Caki2 (cell line): ENCODE measurements around the gene RPS16. TPM values are rescaled to one million over a fixed set of nuclear protein-coding genes. Genes with fewer than 3 reads are reported as not detected.
A peak's percentile ranks its signal among the peaks of the same experiment; 100 is the strongest.
"Not testable (repeated sequence)": the region's sequence is repeated elsewhere in the genome, so short reads cannot be mapped to it uniquely, and the experiment has no call there.

Source experiments
- DNase-seq: peaks from one replicate; pipeline ENCODE4 v3.0.0-alpha.2; 2015; ENCODE audit warnings: low read depth
- in situ Hi-C: cut with HindIII; loops from 2 replicates; pipeline ENCODE4 v1.10.0; 2016; ENCODE audit warnings: low sequenced_read_pairs, low pct_unique_long_range_greater_than_20kb, mixed read lengths
- total RNA-seq: library from RNA; depleted of rRNA; stranded (reverse); fragments of >200 nt; shearing (Covaris generic); gene quantifications from 2 replicates; pipeline ENCODE4 v1.2.3, GENCODE V29; 2014; ENCODE audit warnings: low replicate concordance

Gene RPS16
- total RNA-seq, 1 experiment from 2014 or later: 151 TPM

- in situ Hi-C loops: no loop called here
- no peak for DNase-seq
Measured at GRCh38 chr19:39465956-39466747, 30.4 kb upstream of the RPS16 start.

DNA sequence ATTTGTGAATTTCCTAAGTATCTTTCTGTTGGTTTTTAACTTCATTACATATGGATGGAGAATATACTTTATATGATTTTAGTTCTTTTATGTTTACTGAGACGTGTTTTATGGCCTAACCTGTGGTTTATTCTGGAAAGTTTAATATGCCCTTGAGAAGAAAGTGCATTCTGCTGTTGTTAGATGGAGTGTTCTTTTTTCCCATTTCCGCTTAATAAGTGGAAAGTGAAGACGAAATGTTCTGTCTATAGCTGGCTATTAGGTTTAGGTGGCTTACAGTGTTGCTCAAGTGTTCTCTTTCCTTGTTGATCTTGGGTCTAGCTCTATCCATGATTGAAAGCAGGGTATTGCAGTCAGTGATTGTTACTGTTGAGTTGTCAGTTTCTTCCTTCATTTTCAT, 27.7 kb upstream of the RPS16 start:
- in situ Hi-C loops: no loop called here
- no peak for DNase-seq

- DNase-seq, in situ Hi-C loops: not testable (repeated sequence)
Measured at GRCh38 chr19:39451257-39451656, 15.5 kb upstream of the RPS16 start.

GRCh38 chr19:39449116-39449797, 13.5 kb upstream of the RPS16 start:
- DNase-seq: no peak
- in situ Hi-C loops: no loop called here

- no peak for DNase-seq
- in situ Hi-C loops: no loop called here
Measured at GRCh38 chr19:39448271-39448670, 12.5 kb upstream of the RPS16 start.

GRCh38 chr19:39446365-39447084, 10.8 kb upstream of the RPS16 start:
- DNase-seq: no peak

DNA sequence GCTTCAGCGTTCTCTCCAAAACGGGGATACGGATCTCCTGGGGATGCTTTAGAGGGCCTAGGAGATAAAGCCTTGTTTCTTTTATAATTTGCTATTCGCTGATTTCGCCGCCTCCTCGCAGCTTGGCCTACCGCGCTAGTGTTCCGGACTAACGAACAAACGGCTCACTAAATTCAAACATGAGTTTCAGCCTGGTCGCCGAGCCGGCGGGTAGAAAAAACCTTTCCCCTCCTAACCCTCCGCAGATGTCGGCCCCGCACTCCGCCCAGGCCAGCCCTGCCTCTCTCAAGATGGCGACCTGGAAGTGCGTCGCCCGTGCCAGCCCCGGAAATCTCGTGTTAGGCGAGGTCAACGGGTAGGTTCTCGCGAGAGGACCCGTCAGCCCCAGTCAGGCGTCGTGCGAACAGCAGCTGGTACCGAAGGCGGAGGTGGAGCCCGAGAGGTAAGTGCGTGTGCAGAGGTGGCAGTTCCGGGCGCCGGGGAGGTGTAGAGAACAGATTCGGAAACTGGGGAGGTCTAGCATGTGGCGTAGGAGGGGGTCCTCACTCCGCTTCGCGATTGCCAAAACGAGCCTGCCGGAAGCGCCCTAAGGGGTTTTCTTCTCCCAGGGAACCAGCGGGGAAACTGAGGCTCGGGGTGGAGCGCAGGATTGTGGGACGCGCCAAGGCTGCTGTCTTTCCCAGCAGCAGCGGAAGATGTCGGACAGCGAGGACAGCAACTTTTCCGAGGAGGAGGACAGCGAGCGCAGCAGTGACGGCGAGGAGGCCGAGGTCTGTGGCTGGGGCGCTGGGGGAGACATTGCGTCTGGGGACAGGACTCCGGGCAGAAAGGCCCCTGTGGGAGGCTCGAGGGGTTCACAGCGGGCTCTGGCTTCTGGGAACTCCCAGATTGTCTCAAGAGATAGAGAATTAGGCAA, 9.7 kb upstream of the RPS16 start, which contains the start of gene SUPT5H:
Gene SUPT5H (plus strand): TSS at position 387 of the 916 bp plus-strand sequence. CDS start 309 bp downstream, at position 696.
- in situ Hi-C loops: no loop called here
- peak; percentile 98 for DNase-seq

More at GRCh38 chr19:39446365-39447084, 10.8 kb upstream of the RPS16 start:
- in situ Hi-C loops: no loop called here

DNA sequence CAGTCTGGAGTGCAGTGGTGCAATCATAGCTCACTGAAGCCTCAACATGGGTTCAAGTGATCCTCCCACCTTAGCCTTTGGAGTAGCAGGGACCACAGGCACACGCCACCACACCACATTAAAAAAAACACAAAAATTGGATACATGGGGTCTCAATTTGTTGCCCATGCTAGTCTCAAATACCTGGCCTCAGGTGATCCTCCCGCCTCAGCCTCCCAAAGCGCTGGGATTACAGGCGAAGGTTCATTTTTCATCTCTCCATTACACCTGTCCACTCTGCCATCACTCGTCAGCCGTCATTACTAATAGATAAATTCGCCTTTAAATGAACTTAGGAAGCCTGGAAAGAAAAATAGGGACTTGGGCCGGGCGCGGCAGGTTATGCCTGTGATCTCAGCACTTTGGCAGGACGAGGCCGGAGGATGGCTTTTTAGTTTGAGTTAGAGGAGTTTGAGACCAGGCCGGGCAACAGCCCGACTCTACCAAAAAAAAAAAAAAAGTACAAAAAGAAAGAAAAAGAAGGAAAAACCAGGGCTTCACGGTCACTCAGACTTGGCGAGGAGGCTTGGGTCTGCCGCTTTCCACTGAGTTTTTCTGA, 8.9 kb upstream of the RPS16 start:
- in situ Hi-C loops: no loop called here
- no peak for DNase-seq

DNA sequence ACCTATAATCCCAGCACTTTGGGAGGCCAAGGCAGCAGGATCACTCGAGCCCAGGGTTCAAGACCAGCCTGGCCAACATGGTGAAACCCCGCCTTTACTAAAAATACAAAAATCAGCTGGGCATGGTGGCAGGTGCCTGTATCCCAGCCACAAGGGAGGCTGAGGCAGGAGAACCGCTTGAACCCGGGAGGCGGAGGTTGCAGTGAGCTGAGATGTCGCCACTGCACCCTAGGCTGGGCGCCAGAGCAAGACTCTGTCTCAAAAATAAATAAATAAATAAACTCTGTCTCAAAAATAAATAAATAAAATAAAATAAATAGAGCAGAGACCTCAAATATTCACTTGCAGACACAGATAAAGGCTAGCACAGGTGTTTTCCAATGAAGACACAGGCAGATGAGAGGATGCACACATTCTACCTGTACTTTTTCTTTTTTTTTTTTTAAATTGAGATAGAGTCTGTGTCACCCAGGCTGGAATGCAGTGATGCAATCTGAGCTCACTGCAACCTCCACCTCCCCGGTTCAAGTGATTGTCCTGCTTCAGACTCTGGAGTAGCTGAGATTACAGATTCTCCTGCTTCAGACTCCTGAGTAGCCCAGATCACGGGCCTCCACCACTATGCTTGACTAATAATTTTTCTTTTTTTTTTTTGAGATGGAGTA, 2.7 kb upstream of the RPS16 start:
- no peak for DNase-seq
- in situ Hi-C loops: no loop called here

- in situ Hi-C loops: no loop called here
- no peak for DNase-seq
Measured at GRCh38 chr19:39436350-39436716, 584 bp upstream of the RPS16 start.

DNA sequence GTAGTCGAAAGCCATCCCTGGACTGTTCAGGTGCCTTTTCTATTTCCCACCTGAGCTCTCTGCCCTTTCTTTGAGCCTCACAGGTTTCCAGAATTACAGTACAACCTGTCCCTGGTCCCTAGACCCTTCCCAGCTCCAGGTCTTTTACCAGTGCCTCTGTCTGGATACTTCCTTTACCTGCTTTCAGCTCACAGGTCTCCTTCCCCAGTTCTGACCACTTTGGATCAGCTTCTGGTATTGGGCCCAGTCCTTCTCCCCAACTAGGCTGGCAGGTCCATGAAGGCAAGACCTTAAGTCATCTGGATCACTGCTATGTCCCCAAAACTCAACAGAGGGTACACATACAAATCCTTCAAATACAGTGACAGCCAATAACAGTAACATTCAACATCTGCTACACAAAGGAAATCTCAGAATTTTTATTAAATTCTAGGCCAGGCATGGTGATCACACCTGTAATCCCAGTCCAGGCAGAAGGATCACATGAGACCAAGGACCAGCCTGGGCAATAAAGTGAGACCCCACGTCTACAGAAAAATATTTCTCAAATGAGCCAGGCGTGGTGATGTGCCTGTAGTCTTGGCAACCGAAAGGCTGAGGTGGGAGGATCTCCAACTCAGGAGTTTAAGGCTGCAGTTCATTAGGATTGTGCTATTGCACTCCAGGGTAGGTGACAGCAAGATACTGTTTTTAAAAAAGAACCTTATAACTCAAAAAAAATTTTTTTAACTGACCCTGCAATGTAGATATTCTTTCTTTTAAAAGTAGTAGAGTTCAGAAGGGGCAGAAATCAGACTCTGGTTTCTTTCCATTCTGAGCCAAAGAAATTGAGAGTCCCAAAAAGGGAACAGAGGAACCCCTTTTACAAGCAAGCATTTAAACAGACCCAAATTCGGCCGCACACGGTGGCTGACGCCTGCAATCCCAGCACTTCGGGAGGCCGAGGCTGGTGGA, 1.3 kb downstream of the RPS16 start:
- DNase-seq: no peak
- in situ Hi-C loops: no loop called here

DNA sequence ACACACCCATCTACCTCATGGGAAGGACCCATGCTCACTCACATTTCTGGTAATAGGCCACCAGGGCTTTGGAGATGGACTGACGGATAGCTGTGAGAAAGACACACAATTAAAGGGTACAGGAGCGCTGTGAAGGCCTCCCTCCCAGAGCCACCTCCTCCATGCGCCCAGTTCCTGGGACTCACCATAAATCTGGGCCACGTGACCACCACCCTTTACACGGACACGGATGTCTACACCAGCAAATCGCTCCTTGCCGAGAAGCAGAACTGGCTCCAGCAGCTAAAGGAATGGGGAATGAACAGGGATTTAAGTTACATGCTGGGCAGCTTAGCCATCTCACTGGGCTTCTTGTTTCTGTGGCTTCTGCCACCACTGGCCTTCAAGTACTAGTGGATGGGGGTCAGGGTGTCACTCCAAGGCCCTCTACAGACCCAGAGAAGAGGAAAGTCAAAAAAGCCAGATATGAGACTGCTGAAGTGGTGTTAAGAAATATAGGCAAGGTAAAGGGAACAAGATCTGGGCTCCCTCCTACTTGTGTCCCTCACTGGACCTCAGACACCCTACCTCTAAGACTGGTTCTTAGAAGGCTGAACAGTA, 2.2 kb downstream of the RPS16 start:
- in situ Hi-C loops: no loop called here
- no peak for DNase-seq

DNA sequence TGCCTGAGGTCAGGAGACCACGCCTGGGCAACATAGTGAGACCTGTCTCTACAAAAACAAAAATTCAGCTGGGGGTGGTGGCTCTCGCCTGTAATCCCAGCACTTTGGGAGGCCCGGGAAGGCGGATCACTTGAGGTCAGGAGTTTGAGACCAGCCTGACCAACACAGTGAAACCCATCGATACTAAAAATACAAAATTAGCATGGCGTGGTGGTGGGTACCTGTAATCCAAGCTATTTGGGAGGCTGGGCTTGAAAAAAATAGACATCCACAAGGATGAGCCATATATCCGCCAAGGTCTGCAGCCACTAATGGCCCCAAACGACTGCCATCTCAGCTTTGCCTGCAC, 3.1 kb downstream of the RPS16 start:
- in situ Hi-C loops: no loop called here
- no peak for DNase-seq

DNA sequence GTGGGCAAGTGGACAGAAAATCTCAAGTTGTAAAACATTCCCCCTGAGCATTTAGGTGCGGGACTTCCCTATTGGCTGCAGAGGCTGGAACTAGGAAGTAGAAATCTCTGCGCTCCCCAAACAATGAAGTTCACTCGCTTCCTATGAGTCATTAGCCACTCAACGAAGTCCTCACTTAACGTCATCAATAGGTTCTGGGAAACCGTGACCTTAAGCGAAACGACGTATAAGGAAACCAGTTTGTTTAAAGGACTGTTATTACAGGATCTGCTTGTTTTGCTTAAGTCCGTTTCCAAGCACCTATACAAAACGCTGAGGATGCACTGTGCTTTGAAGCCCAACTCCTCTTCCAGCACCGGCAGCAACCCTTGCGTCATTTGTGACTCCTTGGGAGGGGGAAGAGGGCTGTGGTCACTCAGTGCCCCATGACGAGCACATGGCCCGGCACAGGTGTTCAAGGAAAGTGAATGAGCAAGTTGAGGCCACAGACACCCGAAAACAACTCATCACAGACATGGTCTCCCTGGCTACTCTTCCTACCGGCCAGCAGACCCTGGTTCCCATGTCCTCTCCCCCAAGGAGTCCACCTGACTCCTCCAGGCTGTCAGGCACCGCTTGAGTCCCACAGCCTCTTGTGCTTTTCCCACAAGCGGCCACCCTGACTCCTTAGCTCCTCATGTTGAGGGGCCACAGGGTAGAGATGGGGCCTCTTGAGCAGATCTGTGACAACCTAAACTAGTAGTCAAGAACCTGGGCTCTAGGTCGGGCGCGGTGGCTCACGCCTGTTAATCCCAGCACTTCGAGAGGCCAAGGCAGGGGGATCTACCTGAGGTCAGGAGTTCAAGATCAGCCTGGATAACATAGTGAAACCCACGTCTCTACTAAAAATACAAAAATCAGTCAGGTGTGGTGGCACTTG, 4.8 kb downstream of the RPS16 start:
- in situ Hi-C loops: no loop called here
- DNase-seq: peak; percentile 98
